Naive B cell (primary cell): ENCODE measurements around the gene CDKAL1. TPM values are rescaled to one million over a fixed set of nuclear protein-coding genes. Genes with fewer than 3 reads are reported as not detected.
"Not testable (repeated sequence)": the region's sequence is repeated elsewhere in the genome, so short reads cannot be mapped to it uniquely, and the experiment has no call there.

Experiments
- ATAC-seq, 2 donors: fragments of 150-1000 bp; cut with Tn5 transposase; 2 replicates each; pipeline ENCODE4 v1.10.0; 2021; ENCODE audit warnings: low read depth in 2 of 2, mild to moderate bottlenecking in 2 of 2, moderate library complexity in 2 of 2
- DNase-seq: peaks from one replicate; pipeline ENCODE4 v3.0.0; 2022
- H3K27ac Mint-ChIP-seq, 6 donors: one replicate each; pipeline ENCODE4 v1.8.0; 2020 to 2022; ENCODE audit warnings: mild to moderate bottlenecking in 6 of 6, mixed read lengths in 6 of 6, moderate library complexity in 5 of 6, inconsistent platforms in 2 of 6
- H3K27me3 Mint-ChIP-seq, 3 donors: one replicate each; pipeline ENCODE4 v1.8.0; 2021 to 2022; ENCODE audit warnings: mixed read lengths in 3 of 3, mild to moderate bottlenecking in 1 of 3
- H3K36me3 Mint-ChIP-seq, 2 donors: one replicate each; pipeline ENCODE4 v1.8.0; 2020 to 2022; ENCODE audit warnings: mixed read lengths in 2 of 2, inconsistent platforms in 1 of 2, mild to moderate bottlenecking in 1 of 2
- H3K4me1 Mint-ChIP-seq, 3 donors: one replicate each; pipeline ENCODE4 v1.8.0; 2020 to 2022; ENCODE audit warnings: mixed read lengths in 3 of 3, inconsistent platforms in 1 of 3, mild to moderate bottlenecking in 1 of 3, moderate library complexity in 1 of 3
- H3K4me3 Mint-ChIP-seq, 8 donors: one replicate each; pipeline ENCODE4 v1.8.0; 2020 to 2022; ENCODE audit warnings: mild to moderate bottlenecking in 8 of 8, mixed read lengths in 8 of 8, moderate library complexity in 8 of 8, inconsistent platforms in 2 of 8
- H3K9me3 Mint-ChIP-seq, 7 donors: one replicate each; pipeline ENCODE4 v1.8.0; 2020 to 2022; ENCODE audit warnings: mixed read lengths in 7 of 7, mild to moderate bottlenecking in 5 of 7, inconsistent platforms in 2 of 7, moderate library complexity in 1 of 7
- polyA plus RNA-seq, 6 donors: library from polyadenylated mRNA; unstranded; fragments of 300-500 nt; fragmentation: Illumina TruSeq; gene quantifications; one replicate each; pipeline ENCODE4 v1.2.3, GENCODE V29; 2021; ENCODE audit warnings: low read depth in 6 of 6

Gene CDKAL1
- polyA plus RNA-seq, 6 donors from 2014 or later, result 27.0 to 40.2 (median 33.6) TPM

DNA sequence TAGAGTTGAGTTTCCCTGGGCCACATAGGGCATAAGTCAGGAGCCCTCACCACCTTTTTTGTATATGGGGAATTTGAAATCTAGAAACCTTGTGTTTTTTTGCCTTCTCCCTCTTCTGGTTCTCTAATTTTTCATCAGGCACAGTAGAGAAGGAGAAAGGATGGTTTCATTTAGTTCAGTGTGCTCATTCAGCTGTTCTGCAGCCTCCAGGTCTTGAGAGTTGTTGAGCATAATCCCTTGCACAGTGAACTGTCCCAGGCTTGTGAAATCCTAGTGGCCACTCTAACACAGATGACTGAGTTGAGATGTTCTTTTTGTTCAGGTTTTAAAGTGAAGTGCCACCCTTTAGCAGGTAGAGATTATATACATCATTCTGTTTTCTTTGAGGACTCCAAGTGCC lies 183.5 kb downstream of the CDKAL1 start:
- no peak for ATAC-seq
- H3K4me1 Mint-ChIP-seq, result peaks cover 6 to 19% (median 16%) of the 10 kb centered on the region in 3 donors
- no peak overlapping the region for H3K27ac Mint-ChIP-seq
- DNase-seq, result no peak
- peaks cover 7 to 9% of the 10 kb centered on the region in 2 donors for H3K36me3 Mint-ChIP-seq
- no peaks in the 10 kb centered on the region for H3K27me3 Mint-ChIP-seq
- H3K9me3 Mint-ChIP-seq, result no peaks in the 10 kb centered on the region
- no peak overlapping the region for H3K4me3 Mint-ChIP-seq

DNA sequence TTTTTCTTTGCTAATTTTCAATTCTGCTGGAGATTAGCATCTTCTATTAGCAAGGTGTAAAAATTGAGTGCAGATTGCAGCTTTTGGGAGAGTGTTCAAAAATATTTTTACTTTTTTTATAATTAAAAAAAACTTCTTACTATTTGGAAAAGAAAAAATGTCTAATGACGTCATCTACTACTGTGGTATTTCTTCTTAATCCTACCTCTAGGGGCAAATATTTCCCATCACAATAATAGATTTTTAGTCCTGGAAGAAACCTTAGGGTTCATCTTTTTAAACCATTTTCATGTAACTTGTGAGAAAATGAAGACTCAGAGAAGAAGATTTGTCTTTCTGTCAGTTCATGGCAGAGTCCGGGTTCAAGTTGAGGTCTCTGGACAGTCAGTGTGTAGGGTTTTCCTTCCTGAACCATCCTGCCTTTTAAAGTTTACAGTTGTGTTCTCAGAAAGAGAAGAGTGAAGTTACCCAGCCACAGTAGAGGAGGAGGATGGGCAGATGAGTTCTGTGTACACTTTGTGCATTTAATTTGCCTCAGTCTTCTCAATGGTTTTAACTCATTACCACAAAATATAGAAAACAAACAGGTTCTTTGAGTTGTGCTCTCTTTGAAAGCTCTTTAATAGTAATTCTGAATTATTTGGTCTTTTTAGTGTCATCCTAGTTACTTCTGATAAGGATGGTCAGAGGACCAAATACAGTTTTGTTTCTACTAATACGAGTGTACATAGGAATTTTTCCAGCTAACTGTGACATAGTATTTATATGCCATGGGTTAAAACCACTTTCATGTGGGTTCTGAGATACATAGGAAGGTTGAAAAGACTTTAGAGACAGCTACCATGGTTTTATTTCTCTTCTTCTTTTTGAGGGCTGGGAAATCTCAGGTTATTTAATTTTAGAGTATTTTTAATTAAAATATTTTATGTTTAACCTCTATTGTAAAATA lies 184.7 kb downstream of the CDKAL1 start:
- no peaks in the 10 kb centered on the region for H3K9me3 Mint-ChIP-seq
- H3K36me3 Mint-ChIP-seq, result peaks cover 11 to 14% of the 10 kb centered on the region in 2 donors
- no peak for DNase-seq
- ATAC-seq, result no peak
- H3K4me3 Mint-ChIP-seq, result no peak overlapping the region
- no peaks in the 10 kb centered on the region for H3K27me3 Mint-ChIP-seq
- H3K27ac Mint-ChIP-seq, result peak overlapping the region in 1 of 6 donors; percentile 28
- peaks cover 10 to 22% (median 18%) of the 10 kb centered on the region in 3 donors for H3K4me1 Mint-ChIP-seq

DNA sequence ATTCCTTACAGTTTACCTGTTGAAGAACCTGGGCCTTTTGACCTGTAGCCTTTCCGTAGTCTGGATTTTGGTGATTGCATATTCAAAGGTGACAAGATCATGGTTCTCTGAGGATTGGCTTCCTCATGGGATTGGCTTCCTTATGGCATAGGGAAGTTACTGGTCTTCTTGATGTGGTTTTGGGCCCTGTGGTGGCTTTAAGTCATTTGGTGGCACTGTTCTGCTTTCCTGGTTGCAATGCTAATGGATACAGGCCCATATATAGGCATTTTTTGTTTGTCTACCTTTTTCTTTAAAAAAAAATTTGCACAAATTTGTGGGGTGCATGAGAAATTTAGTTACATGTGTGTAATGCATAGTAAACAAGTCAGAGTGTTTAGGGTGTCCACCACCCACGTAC lies 185.7 kb downstream of the CDKAL1 start:
- peaks cover 10 to 22% (median 18%) of the 10 kb centered on the region in 3 donors for H3K4me1 Mint-ChIP-seq
- no peak for ATAC-seq
- H3K9me3 Mint-ChIP-seq, result no peaks in the 10 kb centered on the region
- DNase-seq, result no peak
- peaks cover 11 to 14% of the 10 kb centered on the region in 2 donors for H3K36me3 Mint-ChIP-seq
- H3K27ac Mint-ChIP-seq, result peak overlapping the region in 1 of 6 donors; percentile 32
- no peak overlapping the region for H3K4me3 Mint-ChIP-seq
- H3K27me3 Mint-ChIP-seq, result no peaks in the 10 kb centered on the region

DNA sequence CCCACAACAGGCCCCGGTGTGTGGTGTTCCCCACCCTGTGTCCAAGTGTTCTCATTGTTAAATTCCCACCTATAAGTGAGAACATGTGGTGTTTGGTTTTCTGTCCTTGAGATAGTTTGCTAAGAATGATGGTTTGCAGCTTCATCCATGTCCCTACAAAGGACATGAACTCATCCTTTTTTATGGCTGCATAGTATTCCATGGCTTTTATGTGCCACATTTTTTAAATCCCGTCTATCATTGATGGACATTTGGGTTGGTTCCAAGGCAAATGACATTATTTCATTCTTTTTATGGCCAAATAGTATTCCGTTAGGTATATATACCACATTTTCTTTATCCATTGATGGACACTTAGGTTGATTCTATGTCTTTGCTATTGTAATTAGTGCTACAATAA lies 186.9 kb downstream of the CDKAL1 start:
- DNase-seq, H3K9me3 Mint-ChIP-seq, ATAC-seq, H3K27ac Mint-ChIP-seq, H3K4me3 Mint-ChIP-seq, H3K27me3 Mint-ChIP-seq: not testable (repeated sequence)
- Mint-ChIP-seq H3K36me3 (peaks cover 11 to 14% of the 10 kb centered on the region in 2 donors), H3K4me1 (peaks cover 11 to 29% (median 19%) of the 10 kb centered on the region in 3 donors)

DNA sequence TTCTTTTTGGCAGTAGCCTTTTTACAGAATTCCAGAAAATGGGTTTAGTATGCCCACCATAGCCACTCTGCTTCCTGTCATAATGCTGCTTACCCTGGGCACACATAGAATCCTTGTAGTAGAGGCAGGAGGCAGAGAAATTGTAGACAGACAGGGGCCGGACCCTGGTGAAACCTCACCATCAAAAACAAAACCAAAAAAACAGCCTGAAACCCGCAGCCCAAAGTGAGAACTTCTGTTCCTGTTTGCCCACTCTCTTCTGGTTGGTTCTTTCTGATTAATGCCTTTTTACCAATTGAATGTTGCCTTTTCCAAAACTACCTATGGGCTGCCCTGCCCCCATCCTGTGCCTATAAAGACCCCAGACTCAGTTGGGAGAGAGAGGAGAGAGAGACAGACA lies 188.2 kb downstream of the CDKAL1 start:
- Mint-ChIP-seq H3K4me1 (peaks cover 11 to 40% (median 25%) of the 10 kb centered on the region in 3 donors), H3K36me3 (peaks cover 14% of the 10 kb centered on the region in 2 donors), H3K4me3 (no peak overlapping the region), H3K27ac (no peak overlapping the region), H3K27me3 (no peaks in the 10 kb centered on the region), H3K9me3 (peaks cover 0 to 2% (median 0%) of the 10 kb centered on the region in 7 donors)
- no peak for ATAC-seq
- DNase-seq, result no peak

DNA sequence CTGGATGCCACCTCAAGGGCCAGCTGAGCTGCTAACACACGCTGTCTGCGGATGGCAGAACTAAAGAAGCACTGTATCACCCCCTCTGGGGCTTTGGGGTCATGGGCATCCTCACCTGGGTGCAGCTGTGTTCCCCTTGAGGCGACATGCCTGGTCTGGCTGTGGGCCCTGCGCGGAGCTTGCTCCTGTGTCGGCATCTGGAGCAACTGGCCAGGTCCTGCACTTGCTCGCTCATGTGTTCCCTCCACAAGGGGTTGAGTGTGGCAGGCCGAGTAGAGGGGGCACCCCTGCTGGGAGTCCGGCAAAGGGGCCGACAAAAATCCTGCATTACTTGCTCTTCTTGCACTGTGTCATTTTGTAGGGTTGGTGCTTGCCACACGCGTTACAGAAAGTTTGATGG lies 189.0 kb downstream of the CDKAL1 start:
- Mint-ChIP-seq H3K36me3 (peaks cover 14% of the 10 kb centered on the region in 2 donors), H3K4me1 (peaks cover 10 to 38% (median 21%) of the 10 kb centered on the region in 3 donors), H3K9me3 (peaks cover 0 to 2% (median 0%) of the 10 kb centered on the region in 7 donors), H3K4me3 (no peak overlapping the region), H3K27me3 (no peaks in the 10 kb centered on the region), H3K27ac (no peak overlapping the region)
- no peak for DNase-seq
- no peak for ATAC-seq

DNA sequence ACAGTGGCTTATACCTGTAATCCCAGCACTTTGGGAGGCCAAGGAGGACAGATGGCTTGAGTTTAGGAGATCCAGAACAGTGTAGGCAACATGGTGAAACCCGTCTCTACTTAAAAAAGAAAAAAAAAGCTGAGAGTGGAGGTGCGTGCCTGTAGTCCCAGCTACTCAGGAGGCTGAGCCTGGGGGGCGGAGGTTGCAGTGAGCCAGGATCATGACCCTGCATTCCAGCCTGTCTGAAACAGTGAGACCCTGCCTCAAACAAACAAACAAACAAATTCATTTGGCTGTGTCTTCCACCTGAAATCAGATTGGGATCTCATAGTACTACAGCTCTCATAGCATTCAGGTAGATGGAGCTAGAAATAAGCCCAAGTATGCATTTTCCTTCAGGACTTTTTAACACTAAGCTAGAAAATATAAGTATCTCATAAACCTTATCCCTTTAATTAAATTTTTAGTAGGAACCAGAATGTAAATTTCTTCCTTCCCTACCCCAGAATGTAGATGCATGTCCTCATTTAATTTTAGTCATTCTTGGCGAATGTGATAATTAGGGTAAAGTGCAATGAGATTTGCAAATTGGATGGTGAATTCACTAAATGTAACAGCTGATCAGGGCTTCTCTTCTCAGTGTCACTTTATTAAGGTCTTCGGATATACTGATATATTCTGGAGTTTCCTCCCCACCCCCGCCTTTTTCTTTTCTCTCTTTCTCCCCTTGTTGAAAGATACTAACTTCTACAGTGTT lies 190.4 kb downstream of the CDKAL1 start:
- Mint-ChIP-seq H3K27me3 (no peaks in the 10 kb centered on the region), H3K36me3 (peaks cover 14% of the 10 kb centered on the region in 2 donors), H3K27ac (peak overlapping the region in 1 of 6 donors; percentile 45), H3K4me3 (peak overlapping the region in 1 of 8 donors; percentile 4), H3K4me1 (peaks cover 9 to 33% (median 19%) of the 10 kb centered on the region in 3 donors), H3K9me3 (peaks cover 0 to 2% (median 0%) of the 10 kb centered on the region in 7 donors)
- no peak for ATAC-seq
- DNase-seq, result no peak

DNA sequence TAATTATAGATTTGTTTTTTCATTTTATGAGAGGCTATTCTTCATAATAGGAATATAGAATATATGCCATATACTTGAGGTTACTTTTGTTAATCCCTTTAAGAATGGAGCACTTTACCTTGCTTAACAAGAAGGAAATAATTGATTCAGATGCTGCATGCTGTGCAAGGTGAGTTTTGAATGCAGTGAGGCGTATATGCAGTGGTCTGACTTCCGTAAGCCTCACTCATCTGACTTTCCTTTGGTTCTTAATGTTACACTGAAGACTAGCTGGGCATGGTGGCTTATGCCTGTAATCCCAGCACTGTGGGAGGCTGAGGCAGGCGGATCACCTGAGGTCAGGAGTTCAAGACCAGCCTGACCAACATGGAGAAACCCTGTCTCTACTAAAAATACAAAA lies 191.0 kb downstream of the CDKAL1 start:
- not testable (repeated sequence) for ATAC-seq, DNase-seq, H3K27me3 Mint-ChIP-seq, H3K9me3 Mint-ChIP-seq, H3K4me3 Mint-ChIP-seq
- peaks cover 14% of the 10 kb centered on the region in 2 donors for H3K36me3 Mint-ChIP-seq
- H3K27ac Mint-ChIP-seq, result peak overlapping the region in 1 of 6 donors; percentile 45
- peaks cover 12 to 34% (median 21%) of the 10 kb centered on the region in 3 donors for H3K4me1 Mint-ChIP-seq

DNA sequence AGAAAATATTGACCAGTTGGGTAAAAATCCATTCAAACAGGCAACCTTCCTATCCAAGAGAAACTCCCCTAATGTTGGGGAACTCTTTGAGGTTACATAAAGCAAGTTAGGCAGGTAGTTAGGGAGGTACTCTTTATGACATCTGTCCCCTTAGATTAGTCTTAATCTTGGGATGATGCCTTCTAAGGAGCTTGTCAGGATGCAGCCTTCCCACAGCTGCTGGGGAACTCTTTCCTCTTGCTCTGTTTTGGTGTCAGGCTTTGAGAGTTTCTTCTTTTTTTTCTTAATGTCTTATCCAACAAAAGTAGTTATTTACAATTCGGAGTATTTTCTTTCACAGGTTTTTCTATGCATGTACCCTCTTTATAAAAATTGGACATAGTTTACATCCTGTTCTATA lies 194.8 kb downstream of the CDKAL1 start:
- peaks cover 8 to 25% (median 24%) of the 10 kb centered on the region in 3 donors for H3K4me1 Mint-ChIP-seq
- H3K4me3 Mint-ChIP-seq, result no peak overlapping the region
- H3K9me3 Mint-ChIP-seq, result peaks cover 0 to 2% (median 0%) of the 10 kb centered on the region in 7 donors
- no peak for ATAC-seq
- no peak overlapping the region for H3K27ac Mint-ChIP-seq
- H3K27me3 Mint-ChIP-seq, result no peaks in the 10 kb centered on the region
- peaks cover 3 to 8% of the 10 kb centered on the region in 2 donors for H3K36me3 Mint-ChIP-seq
- no peak for DNase-seq

DNA sequence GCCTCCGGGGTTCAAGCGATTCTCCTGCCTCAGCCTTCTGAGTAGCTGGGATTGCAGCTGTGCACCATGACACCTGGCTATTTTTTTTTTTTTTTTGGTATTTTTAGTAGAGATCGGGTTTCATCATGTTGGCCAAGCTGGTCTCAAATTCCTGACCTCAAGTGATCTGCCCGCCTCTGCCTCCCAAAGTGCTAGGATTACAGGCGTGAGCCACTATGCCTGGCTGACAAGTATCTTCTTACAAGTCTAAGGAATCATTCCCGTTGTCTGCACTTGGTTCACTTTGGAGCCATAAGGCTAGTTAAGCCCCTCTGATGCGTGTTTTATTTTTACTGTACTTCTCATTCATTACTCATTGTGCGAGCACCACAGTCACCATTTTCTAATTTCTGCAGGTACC lies 198.1 kb downstream of the CDKAL1 start:
- H3K9me3 Mint-ChIP-seq, ATAC-seq, H3K36me3 Mint-ChIP-seq, H3K4me3 Mint-ChIP-seq, DNase-seq, H3K27me3 Mint-ChIP-seq: not testable (repeated sequence)
- Mint-ChIP-seq H3K4me1 (peaks cover 6 to 17% (median 8%) of the 10 kb centered on the region in 3 donors), H3K27ac (peak overlapping the region in 1 of 6 donors; percentile 60)

DNA sequence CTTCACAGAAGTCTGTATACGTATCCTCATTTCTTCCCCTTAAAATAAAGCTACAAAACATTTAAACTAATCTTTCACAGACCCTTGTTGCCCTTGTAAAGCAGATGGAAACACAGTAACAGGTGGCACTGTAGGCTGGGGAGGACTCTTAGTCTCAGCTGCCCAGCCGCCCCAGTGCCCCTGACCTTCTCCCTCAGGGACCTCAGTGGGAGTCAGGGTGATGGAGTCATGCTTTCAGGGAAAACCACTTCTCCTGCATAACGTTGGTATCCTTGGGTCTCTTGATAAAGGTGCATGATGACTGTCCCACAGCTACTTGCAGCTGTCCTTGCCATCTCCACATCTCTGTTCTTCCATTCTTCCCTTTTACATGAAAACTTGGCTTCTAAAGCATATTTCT lies 198.6 kb downstream of the CDKAL1 start:
- no peaks in the 10 kb centered on the region for H3K9me3 Mint-ChIP-seq

DNA sequence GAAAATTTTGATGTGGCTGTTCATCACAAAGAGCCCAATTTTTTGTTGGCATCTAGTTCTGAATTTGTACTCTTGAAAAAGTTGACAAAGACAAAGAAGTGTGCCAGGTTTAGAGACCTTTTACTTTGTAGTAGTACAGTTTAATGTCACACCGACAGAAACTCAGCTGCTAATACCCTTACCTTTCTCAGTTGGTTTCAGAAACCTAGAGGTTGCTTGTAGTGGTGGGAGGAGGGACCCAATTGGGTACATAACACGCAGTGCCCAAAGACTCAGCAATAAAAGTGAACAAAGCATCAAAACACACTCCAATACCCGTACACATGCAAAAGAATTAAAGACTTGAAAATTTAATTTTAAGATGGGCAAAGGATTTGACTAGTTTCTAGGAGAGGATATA lies 203.7 kb downstream of the CDKAL1 start:
- Mint-ChIP-seq H3K27me3 (no peaks in the 10 kb centered on the region), H3K4me3 (no peak overlapping the region), H3K36me3 (peaks cover 28 to 30% of the 10 kb centered on the region in 2 donors), H3K9me3 (peaks cover 0 to 10% (median 4%) of the 10 kb centered on the region in 7 donors), H3K4me1 (peaks cover 0 to 4% (median 0%) of the 10 kb centered on the region in 3 donors), H3K27ac (no peak overlapping the region)
- DNase-seq (no peak), ATAC-seq (no peak)

More for the DNA sequence above, 198.6 kb downstream of the CDKAL1 start:
- Mint-ChIP-seq H3K4me1 (peaks cover 6 to 17% (median 7%) of the 10 kb centered on the region in 3 donors), H3K36me3 (peaks cover 0 to 8% of the 10 kb centered on the region in 2 donors), H3K4me3 (no peak overlapping the region), H3K27ac (peak overlapping the region in 1 of 6 donors; percentile 60), H3K27me3 (no peaks in the 10 kb centered on the region)
- no peak for DNase-seq
- ATAC-seq, result no peak

DNA sequence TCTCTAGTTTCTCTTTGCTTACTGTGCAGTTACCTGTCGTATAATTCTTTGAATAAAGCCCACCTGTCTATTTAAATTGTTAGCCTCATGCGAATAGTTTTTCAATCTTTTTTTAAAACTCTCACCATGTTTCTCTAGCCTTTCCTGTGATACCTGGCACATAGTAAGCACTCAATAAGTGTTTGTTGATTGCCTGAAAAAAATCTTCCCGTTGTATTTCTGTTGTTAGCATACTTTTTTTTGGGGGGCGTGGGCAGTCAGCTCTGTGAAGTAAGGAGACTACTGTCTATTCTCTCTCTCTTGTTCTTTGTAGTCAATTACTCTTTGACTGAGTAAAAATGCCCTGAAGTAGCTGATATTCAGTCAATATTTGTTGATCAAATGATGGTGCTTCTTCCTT lies 205.8 kb downstream of the CDKAL1 start:
- DNase-seq (no peak), ATAC-seq (no peak)
- Mint-ChIP-seq H3K36me3 (peaks cover 28 to 29% of the 10 kb centered on the region in 2 donors), H3K9me3 (peaks cover 0 to 10% (median 4%) of the 10 kb centered on the region in 7 donors), H3K27ac (no peak overlapping the region), H3K27me3 (no peaks in the 10 kb centered on the region), H3K4me3 (no peak overlapping the region), H3K4me1 (peaks cover 0 to 3% (median under 1%) of the 10 kb centered on the region in 3 donors)
